Nephron progenitor cell (in vitro differentiated cells): ENCODE results near the gene TRDN.

Experiments used
- DNase-seq: peaks from one replicate; pipeline ENCODE4 v3.0.0; 2021
- H3K27ac Mint-ChIP-seq: 2 replicates; pipeline ENCODE4 v1.8.0; 2021; ENCODE audit warnings: mild to moderate bottlenecking, moderate library complexity, mixed read lengths
- H3K27me3 Mint-ChIP-seq: 2 replicates; pipeline ENCODE4 v1.8.0; 2021; ENCODE audit warnings: mild to moderate bottlenecking, low read depth, mixed read lengths; ENCODE audit not compliant: poor library complexity
- H3K36me3 Mint-ChIP-seq: 2 replicates; pipeline ENCODE4 v1.8.0; 2021; ENCODE audit warnings: low read depth, mixed read lengths
- H3K4me1 Mint-ChIP-seq: 2 replicates; pipeline ENCODE4 v1.8.0; 2021; ENCODE audit warnings: mixed read lengths
- H3K4me3 Mint-ChIP-seq: 2 replicates; pipeline ENCODE4 v1.8.0; 2021; ENCODE audit warnings: mild to moderate bottlenecking, moderate library complexity, mixed read lengths
- H3K9me3 Mint-ChIP-seq: 2 replicates; pipeline ENCODE4 v1.8.0; 2021; ENCODE audit warnings: mild to moderate bottlenecking, moderate library complexity, mixed read lengths
- CTCF ChIP-seq: fragments of 200-600 bp; sonication (generic); IDR thresholded peaks from 2 replicates; pipeline ENCODE4 v1.5.0; 2021; ENCODE audit warnings: antibody characterized with exemption

TRDN gene

GRCh38 chr6:123524781-123525180 lies 112.0 kb downstream of the TRDN start:
- Mint-ChIP-seq H3K4me1 (peaks cover 5% of the 10 kb centered on the region), H3K36me3 (no peaks in the 10 kb centered on the region), H3K27ac (no peak overlapping the region), H3K4me3 (no peak overlapping the region), H3K27me3 (no peaks in the 10 kb centered on the region), H3K9me3 (no peaks in the 10 kb centered on the region)
- TF ChIP-seq CTCF = no peak
- DNase-seq = no peak

- TF ChIP-seq CTCF = no peak
- H3K27ac Mint-ChIP-seq = no peak overlapping the region
- DNase-seq = no peak
- H3K9me3 Mint-ChIP-seq = no peaks in the 10 kb centered on the region
- H3K4me3 Mint-ChIP-seq = no peak overlapping the region
- no peaks in the 10 kb centered on the region for H3K36me3 Mint-ChIP-seq
- H3K4me1 Mint-ChIP-seq = peaks cover 8% of the 10 kb centered on the region
- no peaks in the 10 kb centered on the region for H3K27me3 Mint-ChIP-seq
Observed at GRCh38 chr6:123520217-123520616, 116.5 kb downstream of the TRDN start.

GRCh38 chr6:123519189-123519505 lies 117.6 kb downstream of the TRDN start:
- no peak overlapping the region for H3K4me3 Mint-ChIP-seq
- no peaks in the 10 kb centered on the region for H3K9me3 Mint-ChIP-seq
- no peak for TF ChIP-seq CTCF
- no peaks in the 10 kb centered on the region for H3K27me3 Mint-ChIP-seq
- peak overlapping the region; percentile 86 for H3K27ac Mint-ChIP-seq
- DNase-seq = no peak
- peaks cover 8% of the 10 kb centered on the region for H3K4me1 Mint-ChIP-seq
- no peaks in the 10 kb centered on the region for H3K36me3 Mint-ChIP-seq

- TF ChIP-seq CTCF = no peak
- H3K36me3 Mint-ChIP-seq = no peaks in the 10 kb centered on the region
- no peaks in the 10 kb centered on the region for H3K27me3 Mint-ChIP-seq
- peak; percentile 15 for DNase-seq
- H3K9me3 Mint-ChIP-seq = no peaks in the 10 kb centered on the region
- H3K27ac Mint-ChIP-seq = no peak overlapping the region
- no peak overlapping the region for H3K4me3 Mint-ChIP-seq
- peaks cover 8% of the 10 kb centered on the region for H3K4me1 Mint-ChIP-seq
Observed at GRCh38 chr6:123518441-123519188, 118.1 kb downstream of the TRDN start.

GRCh38 chr6:123515715-123516114 lies 121.0 kb downstream of the TRDN start:
- no peaks in the 10 kb centered on the region for H3K9me3 Mint-ChIP-seq
- H3K36me3 Mint-ChIP-seq = no peaks in the 10 kb centered on the region
- H3K27ac Mint-ChIP-seq = no peak overlapping the region
- H3K27me3 Mint-ChIP-seq = no peaks in the 10 kb centered on the region
- H3K4me1 Mint-ChIP-seq = peaks cover 8% of the 10 kb centered on the region
- TF ChIP-seq CTCF = no peak
- no peak overlapping the region for H3K4me3 Mint-ChIP-seq
- no peak for DNase-seq

- Mint-ChIP-seq H3K4me1 (peaks cover 9% of the 10 kb centered on the region), H3K4me3 (no peak overlapping the region), H3K27me3 (no peaks in the 10 kb centered on the region), H3K27ac (no peak overlapping the region), H3K36me3 (no peaks in the 10 kb centered on the region), H3K9me3 (no peaks in the 10 kb centered on the region)
- no peak for TF ChIP-seq CTCF
- DNase-seq = no peak
Observed at GRCh38 chr6:123509112-123509511, 127.6 kb downstream of the TRDN start.
